GOT3 (cell line): ENCODE data around the gene PRSS33.

ENCODE experiments used
- DNase-seq: peaks from one replicate; lab custom pipeline; 2025; ENCODE audit warnings: mixed read lengths; lab: John Stamatoyannopoulos, UW

Gene PRSS33

DNA sequence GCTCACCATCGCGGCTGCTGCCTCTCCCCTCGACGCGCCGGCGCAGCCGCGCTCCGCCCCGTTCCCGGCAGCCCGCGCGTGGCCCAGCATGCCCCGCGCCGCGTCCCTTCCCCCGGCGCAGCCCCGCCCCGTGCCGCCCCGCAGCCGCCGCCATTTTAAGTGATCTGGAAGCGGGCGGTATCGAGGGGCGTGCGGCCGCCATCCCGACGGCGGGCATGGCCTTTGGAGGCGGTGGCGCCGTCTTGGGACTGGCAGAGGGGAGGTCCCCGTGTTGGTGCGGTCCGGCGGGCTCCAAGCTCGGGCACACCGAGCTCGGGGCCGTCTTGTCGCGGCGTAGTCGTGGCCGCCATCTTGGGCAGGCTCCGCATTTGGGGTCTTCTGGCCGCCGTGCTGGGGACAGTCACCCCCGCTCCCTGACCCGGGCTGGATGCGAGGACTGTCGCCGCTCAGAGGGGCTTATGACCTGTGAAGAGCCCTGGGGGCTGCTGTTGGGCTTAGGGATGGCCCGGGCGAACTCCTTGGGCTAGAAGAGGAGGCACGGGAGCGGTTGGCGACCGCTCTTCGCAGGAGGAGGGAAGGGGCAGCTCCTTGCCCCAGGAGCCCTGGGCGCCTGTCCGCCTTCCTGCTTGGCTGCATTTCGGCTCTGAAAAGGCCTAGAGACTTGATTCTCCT is 10.0 kb downstream of the PRSS33 start, which contains the start of gene ELOB:
TSS of gene ELOB (minus strand) at position 50 of the 672 bp plus-strand sequence. CDS start at position 9, 41 bp downstream.
- DNase-seq = peak; percentile 54

DNA sequence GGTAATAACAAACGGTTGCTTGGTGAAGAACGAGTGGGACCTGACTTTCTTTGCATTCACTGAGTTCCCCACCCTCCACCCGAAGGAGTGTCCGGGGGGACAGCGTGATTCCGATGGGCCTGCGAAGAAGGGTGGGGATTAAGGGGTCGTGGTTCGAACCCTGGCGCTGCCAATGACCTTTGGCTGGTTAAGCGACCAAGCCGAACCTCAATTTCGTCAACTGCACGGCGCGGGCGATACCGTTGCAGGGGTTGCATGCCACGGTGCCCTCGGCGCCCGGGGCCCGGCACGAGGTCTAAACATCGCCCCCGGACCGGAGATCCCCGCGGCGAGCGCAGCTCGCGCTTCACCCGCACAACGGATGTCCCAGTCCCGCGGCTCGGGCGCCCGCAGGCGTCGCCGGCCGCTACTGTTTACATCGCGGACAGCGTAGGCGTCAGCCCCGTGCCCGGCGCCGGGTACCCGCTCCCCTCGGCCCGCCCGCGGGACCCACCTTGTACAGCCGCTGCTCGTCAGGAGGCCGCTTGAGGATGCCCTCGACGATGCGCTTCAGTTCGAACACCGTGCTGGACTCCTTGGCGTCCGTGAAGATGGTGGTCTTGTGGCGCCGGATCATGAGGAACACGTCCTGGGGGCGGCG is 10.7 kb downstream of the PRSS33 start:
- DNase-seq = no peak

DNA sequence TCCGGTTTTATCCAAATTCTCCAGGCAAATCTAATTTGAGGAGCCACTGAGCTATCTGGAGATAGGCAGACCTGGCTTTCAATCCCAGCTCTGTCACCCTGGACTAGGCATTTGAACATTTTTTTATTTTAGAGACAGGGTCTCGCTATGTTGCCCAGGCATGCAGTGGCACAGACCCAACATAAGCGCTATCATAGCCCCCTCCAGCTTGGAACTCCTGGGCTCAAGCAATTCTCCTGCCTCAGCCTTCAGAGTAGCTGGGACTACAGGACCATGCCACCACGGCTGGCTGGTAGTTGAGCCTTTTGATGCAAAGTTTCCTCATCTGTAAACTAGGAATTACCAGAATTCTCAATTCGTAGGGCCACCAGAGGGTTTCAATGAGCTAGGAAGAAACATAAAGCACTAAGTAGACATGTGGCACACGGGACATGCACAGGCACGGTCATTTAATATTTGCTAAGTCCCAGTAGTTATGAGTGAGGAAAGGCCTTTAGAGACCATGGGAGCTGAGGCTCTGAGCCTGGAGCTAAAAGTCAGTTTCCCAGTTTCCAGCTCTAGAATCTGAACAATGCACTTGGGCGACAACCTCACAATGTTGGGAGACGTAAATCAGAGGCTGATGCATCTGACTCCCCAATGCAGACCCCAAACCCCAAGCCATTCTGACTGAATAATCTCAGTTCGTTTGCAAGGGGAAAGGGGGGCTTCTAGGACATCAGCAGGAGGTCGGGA is 11.4 kb downstream of the PRSS33 start:
- DNase-seq = no peak

DNA sequence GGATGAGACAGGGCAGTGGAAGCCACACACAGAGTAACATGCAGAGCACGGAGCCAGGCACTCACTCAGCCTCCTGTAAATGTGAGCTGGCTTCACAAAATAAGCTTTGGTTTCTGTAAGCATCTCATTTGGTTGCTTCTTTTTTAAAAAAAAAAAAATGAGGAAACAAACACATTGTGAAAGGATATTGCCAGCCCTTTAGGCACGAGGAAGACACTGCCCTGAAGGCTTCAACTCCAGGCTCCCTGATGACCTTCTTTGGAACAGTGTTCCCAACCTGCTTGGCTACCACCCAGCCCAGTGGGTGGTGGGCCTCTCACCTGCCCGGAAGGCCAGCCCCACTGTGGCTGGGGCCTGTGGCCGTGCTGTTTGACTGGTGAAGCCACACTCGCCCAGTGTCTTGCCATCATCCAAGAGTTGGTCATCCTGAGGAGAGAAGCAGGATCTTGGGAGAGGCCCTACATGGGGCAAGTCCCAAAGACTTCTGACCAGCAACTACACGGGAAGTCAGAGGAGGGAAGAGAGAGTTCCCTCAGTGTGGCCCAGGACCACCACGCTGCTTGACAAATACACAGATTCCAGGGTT is 12.1 kb downstream of the PRSS33 start:
- no peak for DNase-seq

DNA sequence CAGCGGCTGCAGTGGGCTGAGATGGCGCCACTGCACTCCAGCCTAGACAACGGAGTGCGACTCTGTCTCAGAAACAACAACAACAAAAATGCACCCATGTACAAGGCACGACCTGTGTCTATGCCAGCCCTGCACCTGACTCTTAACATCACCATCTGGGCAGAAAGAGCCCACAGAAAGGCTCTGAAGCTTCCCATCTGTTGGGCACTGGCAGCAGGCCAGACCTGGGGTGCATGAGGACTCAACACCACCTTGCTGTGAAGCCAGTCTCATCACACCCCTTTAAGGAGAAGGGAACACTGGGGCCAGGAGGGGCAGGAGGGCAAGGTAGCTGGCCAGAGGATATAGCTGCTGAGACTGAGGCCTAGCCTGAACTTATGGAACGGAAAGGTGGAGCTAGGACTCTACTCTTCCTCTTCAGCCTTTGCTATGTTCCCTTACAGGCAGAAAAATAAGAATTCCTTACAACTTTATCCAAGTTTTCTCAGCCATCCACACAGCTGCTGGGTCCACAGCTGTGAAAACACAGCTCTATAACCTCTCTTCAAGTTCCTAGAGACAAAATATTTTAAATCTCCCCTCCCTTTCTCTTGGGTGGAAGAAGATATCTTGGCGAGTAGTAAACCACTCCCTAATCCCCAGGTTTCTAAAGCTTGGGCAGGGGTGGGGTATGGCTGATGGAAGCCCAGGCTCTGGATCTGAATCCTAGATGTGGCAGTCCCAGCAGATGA is 13.0 kb downstream of the PRSS33 start:
- no peak for DNase-seq

DNA sequence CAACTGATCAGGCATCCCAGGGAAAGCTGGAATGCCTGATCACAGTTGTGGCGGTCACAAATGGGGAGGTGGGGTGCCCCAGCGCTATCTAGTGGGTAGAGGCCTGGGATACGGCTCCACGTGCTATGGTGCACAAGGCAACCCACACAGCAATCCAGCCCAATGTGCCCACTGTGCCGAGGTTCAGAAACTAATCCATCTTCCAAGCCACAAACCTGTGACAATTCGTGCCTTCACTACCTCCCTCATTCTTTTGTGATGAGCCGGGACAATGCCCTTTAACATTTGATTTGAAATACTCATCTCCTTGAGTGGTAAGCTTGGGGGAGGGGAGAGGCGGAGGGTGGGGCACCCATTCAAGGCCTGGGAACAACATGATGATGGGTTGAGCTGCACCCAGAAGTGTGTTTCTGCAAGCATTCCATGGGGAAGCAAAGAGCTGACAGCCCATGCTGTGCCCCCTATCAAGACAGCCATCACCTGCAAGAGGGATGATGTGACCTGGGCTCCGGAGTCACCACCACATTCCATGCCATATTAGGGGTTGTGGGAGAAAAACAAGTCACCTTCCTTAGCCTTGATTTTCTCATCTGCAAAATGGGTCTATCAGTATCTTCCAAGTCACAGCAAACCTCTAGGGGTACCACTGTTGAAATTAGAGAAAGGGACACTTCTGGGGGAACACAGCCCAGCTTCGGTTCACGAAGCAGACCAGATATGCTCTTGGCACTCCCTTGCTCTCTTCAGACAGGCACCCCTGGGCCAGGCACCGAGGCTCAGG is 14.0 kb downstream of the PRSS33 start:
- no peak for DNase-seq

DNA sequence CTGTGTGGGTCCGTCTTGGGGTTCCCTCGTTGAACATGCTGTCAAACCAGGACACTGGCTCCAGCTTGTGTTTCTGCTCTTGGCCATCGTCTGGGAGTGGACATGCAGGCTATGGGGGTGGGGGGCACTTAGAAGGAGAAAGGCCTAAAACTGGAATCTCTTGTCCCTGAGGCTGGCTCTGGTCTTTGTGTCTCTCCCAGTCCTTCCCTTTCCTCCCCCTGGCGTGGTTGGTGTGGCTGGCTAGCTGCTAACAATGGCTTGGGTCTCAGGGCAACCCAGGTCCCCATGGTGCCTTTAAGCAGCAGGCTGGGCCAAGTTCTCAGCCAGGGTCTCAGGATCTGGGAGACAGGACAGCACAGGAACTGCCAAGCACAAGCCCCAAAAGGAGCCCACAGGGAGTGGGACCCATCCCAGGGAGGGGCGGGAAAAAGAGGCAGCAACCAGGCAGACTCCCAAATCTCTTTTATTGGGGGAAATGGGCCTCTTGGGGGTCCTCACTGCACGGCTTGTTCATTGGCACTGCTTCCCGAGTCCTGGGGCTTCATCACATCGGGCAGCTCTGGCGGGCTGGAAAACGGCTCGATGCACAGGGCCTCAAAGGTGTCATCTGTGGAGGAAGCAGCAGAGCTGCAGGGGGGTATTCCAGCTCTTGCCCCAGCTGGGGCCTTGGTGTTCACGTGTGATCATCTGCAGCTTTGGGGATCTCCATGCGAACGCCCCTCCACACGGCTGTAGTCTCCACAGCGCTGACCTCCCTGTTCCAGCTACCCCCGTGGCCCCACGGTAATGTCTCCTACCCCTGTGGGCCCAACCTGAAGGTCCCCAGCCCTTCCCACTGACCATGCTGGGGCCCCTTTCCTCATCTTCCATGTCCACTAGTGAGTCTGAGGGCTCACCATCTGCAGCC is 15.6 kb downstream of the PRSS33 start:
- DNase-seq = no peak

DNA sequence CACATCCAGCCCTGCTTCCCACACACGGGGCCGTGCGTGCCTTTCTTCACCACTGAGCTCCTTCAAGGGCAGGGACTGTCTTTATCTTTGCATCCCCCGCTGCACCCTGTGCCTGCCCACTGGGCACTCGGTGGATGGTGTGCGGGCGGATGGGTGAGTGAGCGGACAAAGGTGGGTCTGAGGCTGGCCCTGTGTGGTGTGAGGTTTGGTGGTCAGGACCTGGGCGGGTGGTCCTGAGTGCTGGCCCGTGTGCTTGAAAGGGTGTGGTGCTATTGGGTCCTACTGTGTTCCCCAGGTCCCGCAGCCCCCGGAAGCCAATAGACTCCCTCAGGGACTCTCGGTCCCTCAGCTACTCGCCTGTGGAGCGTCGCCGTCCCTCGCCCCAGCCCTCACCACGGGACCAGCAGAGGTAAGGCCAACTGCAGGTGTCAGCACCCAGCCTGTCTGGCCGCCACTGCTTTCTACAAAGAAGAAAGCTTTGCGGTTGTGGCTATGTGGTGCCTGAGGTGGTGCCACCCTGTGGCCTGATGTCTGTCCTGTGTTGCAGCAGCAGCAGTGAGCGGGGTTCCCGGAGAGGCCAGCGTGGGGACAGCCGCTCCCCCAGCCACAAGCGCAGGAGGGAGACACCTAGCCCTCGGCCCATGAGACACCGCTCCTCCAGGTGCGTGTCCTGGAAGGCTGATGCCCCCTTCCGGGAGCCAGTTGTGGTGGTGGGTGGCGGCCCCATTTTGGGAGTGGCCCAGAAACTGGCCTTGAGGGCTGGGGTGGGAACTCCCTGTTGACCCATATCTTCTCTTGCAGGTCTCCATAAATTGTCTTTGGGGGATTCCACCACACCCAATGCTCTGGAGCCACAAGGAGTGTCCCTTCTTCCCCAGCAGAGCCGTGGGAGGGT is 17.1 kb downstream of the PRSS33 start:
- no peak for DNase-seq

DNA sequence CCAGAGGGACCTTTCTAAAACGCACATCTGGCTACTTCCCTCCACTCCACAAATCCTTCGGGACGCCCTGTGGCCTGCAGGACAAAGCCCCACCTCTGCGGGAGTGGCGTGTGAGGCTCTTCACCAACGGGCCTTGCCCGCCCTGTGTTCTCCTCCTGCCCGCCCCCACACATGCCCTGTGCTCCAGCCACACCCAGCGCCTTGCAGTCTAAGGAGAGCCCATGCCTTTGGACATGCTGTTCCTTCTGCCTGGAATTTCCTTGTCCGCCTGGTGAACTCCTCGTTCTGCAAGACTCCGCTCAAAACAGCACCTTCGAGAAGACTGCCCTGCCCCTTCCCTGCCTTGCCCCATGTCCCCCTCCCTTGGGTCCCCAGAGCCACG is 17.7 kb downstream of the PRSS33 start:
- DNase-seq = no peak

DNA sequence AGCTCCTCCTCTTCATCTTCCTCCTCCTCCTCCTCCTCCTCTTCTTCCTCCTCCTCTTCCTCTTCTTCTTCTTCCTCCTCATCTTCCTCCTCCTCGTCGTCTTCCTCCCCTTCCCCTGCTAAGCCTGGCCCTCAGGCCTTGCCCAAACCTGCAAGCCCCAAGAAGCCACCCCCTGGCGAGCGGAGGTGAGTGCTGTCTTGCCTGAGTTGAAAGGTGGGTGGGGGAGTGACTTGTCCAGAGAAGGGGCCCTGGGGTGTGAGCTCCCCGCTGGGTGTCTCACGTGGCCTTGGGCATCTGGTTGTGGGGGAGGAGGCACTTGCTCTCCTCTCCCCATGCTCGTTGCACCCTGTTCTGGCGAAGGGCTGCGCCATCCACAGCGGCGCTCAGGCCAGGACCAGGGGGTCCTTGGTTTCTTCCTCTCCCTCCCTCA is 18.2 kb downstream of the PRSS33 start:
- DNase-seq = no peak

DNA sequence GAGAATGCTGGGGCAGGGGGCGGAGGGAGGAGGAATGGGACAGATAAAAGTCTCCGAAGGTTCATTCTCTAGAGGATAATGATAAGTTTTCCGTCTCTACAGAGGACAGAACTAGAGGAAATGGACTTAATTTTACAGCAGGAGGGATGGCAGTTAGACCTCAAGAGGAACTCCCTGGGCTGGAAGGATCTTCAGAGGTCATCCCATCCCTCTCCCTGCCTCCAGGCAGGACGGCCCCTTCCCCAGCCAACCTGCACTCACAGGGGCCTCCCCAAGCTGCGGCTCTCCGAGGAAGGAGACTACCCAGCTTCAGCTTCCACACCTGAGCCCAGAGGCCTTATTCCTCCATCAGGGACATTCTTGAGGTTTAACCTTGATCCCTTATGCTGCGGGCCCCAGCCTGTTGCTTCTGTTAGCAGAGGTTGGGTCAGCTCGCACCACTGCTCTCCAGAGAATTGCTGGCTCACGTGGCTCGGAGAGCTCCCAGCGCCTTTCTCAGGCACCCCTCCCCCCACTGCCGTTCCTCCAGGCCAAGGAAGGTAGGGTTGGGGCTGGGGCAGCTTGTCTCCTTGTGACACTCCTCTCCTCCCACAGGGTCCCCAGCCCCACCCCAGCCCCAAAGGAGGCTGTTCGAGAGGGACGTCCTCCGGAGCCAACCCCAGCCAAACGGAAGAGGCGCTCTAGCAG is 18.8 kb downstream of the PRSS33 start:
- no peak for DNase-seq

DNA sequence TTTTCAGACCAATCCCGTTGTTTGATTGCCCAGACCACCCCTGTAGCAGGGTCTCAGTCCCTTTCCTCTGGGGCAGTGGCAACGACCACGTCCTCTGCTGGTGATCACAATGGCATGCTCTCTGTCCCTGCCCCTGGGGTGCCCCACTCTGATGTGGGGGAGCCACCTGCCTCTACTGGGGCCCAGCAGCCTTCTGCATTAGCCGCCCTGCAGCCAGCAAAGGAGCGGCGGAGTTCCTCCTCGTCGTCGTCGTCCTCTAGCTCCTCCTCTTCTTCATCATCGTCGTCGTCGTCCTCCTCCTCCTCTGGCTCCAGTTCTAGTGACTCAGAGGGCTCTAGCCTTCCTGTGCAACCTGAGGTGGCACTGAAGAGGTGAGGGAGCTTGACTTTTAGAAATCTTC is 19.5 kb downstream of the PRSS33 start:
- no peak for DNase-seq

DNA sequence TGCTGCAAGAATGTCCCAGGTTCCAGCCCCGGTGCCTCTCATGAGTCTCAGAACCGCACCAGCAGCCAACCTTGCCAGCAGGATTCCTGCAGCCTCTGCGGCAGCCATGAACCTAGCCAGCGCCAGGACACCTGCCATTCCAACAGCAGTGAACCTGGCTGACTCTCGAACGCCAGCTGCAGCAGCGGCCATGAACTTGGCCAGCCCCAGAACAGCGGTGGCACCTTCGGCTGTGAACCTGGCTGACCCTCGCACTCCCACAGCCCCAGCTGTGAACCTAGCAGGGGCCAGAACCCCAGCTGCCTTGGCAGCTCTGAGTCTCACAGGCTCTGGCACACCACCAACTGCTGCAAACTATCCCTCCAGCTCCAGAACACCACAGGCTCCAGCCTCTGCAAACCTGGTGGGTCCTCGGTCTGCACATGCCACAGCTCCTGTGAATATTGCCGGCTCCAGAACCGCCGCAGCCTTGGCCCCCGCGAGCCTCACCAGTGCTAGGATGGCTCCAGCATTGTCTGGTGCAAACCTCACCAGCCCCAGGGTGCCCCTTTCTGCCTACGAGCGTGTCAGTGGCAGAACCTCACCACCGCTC is 20.1 kb downstream of the PRSS33 start:
- no peak for DNase-seq

DNA sequence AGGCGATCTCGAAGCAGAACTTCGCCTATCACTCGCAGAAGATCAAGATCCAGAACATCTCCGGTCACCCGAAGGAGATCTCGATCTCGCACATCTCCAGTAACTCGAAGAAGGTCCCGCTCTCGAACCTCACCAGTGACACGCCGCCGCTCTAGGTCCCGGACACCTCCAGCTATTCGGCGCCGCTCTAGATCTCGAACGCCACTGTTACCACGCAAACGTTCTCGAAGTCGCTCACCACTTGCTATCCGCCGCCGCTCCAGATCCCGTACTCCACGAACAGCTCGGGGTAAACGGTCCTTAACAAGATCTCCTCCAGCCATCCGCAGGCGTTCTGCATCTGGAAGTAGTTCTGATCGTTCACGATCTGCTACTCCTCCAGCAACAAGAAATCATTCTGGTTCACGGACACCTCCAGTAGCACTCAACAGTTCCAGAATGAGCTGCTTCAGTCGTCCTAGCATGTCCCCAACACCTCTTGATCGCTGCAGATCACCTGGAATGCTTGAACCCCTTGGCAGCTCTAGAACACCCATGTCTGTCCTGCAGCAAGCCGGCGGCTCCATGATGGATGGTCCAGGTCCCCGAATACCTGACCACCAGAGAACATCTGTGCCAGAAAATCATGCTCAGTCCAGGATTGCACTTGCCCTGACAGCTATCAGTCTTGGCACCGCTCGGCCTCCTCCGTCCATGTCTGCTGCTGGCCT is 20.8 kb downstream of the PRSS33 start:
- DNase-seq = no peak

DNA sequence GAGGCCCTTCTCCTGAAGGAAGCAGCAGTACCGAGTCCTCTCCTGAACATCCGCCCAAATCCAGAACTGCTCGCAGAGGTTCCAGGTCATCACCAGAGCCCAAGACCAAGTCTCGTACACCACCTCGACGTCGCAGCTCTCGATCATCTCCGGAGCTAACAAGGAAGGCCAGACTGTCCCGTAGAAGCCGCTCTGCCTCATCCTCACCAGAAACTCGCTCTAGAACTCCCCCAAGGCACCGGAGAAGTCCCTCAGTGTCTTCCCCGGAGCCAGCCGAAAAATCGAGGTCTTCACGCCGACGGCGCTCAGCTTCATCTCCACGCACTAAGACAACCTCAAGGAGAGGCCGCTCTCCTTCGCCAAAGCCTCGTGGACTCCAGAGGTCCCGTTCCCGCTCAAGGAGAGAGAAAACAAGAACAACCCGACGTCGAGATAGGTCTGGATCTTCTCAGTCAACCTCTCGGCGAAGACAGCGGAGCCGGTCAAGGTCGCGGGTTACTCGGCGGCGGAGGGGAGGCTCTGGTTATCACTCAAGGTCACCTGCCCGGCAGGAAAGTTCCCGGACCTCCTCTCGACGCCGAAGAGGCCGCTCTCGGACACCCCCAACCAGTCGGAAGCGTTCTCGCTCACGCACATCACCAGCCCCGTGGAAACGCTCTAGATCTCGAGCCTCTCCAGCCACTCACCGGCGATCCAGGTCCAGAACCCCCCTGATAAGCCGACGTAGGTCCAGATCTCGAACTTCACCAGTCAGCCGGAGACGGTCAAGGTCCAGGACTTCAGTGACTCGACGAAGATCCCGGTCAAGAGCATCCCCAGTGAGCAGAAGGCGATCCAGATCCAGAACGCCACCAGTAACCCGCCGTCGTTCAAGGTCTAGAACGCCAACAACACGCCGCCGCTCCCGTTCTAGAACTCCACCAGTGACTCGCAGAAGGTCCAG is 21.6 kb downstream of the PRSS33 start:
- no peak for DNase-seq

DNA sequence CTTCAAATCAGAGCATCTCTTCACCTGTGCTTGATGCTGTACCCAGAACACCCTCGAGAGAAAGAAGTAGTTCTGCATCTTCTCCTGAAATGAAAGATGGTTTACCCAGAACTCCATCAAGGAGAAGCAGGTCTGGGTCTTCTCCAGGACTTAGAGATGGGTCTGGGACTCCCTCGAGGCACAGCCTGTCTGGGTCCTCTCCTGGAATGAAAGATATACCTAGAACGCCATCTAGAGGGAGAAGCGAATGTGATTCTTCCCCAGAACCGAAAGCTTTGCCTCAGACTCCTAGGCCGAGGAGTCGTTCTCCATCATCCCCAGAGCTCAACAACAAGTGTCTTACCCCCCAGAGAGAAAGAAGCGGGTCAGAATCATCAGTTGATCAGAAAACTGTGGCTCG is 22.6 kb downstream of the PRSS33 start:
- no peak for DNase-seq
